Stimulated activated CD4-positive, alpha-beta T cell treated with anti-CD3 and anti-CD28 coated beads, Interleukin-12 subunit alpha, Interleukin-12 subunit beta, amount 100 ng/mL, for 4 hours (primary cell): ENCODE results near the gene UBE3D.
"Not testable (repeated sequence)": the region's sequence is repeated elsewhere in the genome, so short reads cannot be mapped to it uniquely, and the experiment has no call there.

Experiments
- DNase-seq: peaks from one replicate; pipeline ENCODE4 v3.0.0-alpha.2; 2020

Gene UBE3D

DNA sequence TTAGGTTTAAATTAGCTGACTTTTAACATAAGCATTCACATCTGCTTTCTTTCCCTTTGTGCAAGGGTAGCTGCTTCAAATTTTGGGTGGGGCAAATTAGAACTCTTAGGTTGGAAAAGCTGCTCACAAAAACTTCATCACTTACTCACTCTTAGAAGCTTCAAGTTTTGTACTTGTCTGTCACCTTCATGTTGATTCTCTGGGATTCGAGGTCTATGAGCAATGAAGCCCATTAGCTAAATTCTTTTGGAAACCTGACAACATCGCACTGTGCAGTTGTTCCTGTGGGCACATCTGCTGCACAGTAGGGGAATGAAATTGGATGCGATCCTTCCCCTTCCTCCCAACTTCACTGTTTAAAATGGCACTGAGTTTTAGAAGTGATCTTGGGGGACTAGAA, 156.1 kb downstream of the UBE3D start:
- DNase-seq, result no peak

DNA sequence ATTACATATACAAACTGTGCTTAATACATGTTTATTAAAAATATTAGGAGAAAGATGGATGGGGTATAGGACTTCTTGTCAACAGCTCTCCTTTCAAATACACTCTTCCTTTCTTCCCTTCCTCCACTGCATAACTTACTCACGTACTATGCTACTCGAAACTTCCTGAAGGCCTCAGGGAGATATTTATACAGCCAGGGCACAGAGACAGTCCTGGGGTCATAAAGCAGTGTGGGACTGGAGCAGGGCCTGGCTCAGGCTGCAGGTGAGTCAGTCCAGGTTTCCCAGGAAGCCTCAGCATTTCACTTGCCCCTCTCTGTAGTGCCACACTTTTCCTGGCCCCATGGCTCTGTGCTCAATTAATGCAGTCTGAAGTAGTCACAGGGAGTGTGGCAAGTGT, 157.0 kb downstream of the UBE3D start:
- no peak for DNase-seq

DNA sequence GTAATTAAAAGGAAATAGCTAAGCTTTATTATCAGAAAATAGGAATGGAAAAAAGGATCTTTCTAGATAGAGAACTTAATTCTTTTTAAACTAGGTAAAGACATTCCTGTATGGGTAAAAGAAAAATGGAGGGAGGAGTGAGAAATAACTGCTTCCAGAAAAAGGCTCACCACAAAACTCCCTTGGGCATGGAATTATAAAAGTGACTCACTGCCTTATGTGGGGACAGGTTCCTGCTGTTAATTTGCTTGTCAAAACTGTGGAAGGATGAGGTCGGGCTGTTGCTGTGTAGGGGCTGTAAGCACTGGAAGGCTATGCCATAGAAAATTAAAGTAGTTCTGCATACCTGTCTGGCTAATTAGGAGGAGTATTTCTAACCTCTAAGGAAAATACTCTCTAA, 158.7 kb downstream of the UBE3D start:
- no peak for DNase-seq

DNA sequence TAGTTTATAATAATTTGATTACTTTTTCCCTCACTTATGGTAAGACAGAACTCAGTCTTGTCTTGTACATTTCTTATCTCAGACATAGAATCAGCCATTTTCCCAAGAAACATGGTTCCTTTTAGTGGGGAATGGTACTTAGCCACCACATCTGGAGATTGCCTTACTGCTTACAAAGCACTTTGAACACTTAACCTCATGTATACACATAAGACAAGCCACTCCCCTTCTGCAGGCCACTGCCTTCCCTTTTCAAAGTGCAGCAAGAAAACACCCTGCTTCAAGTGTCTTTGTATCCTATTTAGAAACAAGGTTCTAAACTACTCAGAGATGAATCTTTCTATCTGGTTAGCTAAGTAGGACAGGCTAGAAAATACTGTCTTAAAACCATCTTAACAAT, 159.2 kb downstream of the UBE3D start:
- DNase-seq, result no peak

GRCh38 chr6:82904860-82905259, 160.8 kb downstream of the UBE3D start:
- no peak for DNase-seq

DNA sequence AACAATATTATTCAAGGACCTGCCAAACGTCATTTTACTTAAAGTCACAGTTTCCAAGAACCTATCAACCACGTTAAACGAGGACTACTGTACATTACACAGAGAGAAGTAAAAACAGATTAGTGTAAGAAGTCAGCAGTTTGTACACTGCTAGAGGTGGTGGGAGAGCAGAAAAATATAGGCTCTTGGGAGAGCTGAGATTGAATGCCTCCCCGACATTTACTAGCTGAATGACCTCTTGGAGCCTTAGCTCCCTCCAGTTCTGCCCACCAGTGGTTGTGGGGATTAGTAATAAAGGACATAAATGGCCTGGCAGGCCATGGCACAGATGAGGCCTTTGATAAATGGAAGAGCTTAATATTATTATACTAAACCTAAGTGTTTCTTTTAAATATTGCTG, 161.4 kb downstream of the UBE3D start:
- DNase-seq, result no peak

DNA sequence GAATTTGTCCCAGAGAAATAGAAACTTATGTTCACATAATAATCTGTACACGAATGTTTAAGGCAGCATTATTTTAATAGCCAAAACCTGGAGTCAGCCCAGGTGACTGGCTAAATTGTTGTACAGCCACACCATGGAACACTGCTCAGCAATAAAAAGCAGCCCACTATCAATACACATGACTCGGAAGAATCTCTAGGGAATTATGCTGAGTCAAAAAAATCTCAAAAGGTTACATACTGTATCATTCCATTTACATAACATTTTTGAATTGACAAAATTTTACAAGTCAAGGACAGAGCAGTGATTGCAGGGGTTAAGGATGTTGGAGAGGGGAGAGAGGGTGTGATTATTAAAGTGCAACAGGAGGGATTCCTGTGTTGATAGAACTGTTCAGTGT, 163.4 kb downstream of the UBE3D start:
- no peak for DNase-seq

GRCh38 chr6:82894653-82895259, 170.9 kb downstream of the UBE3D start:
- DNase-seq, result no peak

GRCh38 chr6:82893889-82894652, 171.6 kb downstream of the UBE3D start:
- no peak for DNase-seq

- DNase-seq, result not testable (repeated sequence)
Measured at GRCh38 chr6:82891503-82891902, 174.1 kb downstream of the UBE3D start.

DNA sequence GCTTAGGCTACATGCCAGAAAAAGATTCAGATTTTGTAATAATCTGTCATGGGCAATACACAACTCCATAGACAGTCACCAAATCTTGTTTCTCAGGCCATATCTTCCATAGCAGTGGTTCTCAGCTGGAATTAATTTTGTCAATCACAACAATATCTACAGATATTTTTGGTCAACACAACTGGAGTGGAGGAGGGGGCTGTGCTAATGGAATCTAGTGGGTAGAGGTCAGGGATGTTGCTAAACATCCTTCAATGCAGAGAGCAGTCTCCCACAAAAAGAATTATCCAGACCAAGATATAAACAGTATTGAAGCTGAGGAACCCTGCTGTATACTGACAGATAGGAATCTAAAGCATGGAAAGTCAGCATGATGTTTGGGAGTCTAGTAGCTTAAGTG, 174.6 kb downstream of the UBE3D start:
- no peak for DNase-seq

- no peak for DNase-seq
Measured at GRCh38 chr6:82890240-82890639, 175.4 kb downstream of the UBE3D start.

DNA sequence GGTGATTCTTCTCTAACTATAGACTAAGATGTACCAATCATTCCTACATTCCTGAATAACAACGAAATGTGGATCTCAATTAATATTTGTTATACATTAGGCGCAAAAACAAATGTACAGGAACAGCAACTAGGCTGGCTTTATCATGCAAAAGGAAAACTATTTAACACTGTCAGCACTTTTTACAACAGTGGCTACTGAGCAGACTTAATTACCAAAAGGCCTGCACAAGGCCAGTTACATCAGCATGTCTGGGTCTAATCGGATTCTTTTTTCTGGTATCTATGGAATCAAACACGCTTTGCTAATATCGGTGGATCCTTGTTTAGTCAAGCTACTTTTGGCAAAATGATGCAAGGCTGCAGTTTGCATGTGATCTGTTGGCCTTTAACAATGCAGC, 176.5 kb downstream of the UBE3D start:
- no peak for DNase-seq

GRCh38 chr6:82882363-82883023, 183.1 kb downstream of the UBE3D start:
- DNase-seq, result no peak

DNA sequence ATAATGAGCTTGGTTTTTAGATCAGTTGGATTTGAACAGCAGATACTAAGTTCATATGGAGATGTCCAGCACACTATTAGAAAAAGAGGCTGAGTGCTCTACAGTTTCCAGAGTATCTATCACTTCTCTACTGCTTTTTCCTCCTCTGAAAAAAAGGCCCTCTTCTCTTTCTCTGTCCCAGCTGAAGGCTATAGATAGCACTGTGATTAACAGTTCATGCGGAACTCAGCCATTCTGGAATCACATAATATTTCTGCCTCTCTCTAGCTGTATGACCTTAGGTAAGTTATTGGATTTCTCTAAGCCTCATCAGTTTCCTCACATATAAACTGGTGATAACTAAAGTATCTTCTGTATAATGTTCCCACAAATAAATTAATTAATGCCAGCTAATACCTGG, 184.1 kb downstream of the UBE3D start:
- no peak for DNase-seq

- DNase-seq, result no peak
Measured at GRCh38 chr6:82878812-82879211, 186.8 kb downstream of the UBE3D start.

GRCh38 chr6:82877213-82878195, 188.1 kb downstream of the UBE3D start:
- no peak for DNase-seq

DNA sequence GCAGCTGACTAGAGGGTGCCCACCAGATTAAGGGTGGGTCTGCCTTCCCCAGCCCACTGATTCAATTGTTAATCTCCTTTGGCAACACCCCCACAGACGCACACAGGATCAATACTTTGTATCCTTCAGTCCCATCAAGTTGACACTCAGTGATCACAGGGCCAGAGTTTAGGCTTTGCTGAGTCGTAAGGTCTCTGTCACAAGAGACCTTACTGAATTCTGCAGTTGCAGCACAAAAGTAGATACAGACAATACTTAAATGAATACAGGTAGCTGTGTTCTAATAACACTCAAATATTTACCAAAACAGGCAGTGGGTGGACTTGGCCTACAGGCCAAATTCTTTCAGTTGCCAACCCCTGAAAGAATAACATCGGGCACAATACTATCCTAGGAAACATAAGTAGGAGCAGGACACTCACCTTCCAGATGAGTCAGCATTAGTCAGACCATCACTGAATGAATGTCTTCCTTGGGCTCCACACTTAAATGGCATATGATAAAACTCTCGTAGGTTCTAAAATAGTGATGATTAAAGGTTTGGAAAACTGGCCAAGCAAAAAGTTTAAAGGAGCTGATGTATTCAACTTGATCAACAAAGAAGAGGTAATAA, 190.0 kb downstream of the UBE3D start:
- no peak for DNase-seq

GRCh38 chr6:82874867-82875266, 190.8 kb downstream of the UBE3D start:
- DNase-seq, result no peak

DNA sequence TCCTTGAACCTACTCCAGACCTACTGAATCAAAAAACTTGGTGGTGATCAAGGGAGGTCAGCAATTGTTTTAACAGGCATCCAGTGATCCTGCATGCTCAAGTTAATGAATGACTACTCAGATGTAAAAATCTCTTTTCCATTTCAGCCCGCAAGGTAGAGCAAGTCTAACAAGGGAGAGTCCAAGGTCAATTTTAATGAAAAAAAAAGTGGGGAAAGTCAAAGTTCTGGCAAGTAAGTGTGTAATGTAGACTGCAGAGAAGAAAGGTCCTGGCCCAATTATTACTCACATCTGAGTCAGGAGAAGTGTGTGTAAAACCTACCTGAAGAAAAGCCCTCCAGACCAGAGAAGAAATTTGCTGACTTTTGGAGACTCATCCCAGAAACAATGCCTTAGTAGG, 193.5 kb downstream of the UBE3D start:
- no peak for DNase-seq

GRCh38 chr6:82870582-82871172, 195.0 kb downstream of the UBE3D start:
- no peak for DNase-seq

DNA sequence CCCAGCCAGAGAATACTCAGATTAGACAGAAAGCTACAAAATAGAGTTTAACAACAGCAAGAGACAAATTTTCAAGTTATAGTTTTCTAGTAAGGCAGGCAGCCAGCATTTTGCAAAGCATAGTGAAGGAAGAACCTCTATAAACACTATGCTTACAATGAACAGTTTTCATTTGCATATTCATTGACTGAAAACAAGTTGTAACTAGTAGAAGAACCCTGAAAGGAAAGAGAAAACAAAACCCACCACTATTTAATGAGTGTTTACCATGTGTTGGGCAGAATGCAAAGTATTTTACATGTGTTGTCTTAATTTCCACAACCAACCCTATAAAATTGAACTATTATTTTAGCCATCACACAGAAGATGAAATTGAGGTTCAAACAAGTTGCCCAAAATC, 196.1 kb downstream of the UBE3D start:
- DNase-seq, result no peak
